HUES6 (cell line): ENCODE results near the gene ZNF8.
"Not testable (repeated sequence)": the region's sequence is repeated elsewhere in the genome, so short reads cannot be mapped to it uniquely, and the experiment has no call there.

ENCODE experiments used
- H3K27ac ChIP-seq: 2 replicates; pipeline ENCODE4 v1.7.0; 2013; ENCODE audit warnings: low read depth, mild to moderate bottlenecking, low read length, inconsistent platforms
- H3K27me3 ChIP-seq: 2 replicates; pipeline ENCODE4 v1.6.1; 2013; ENCODE audit warnings: low read length; ENCODE audit not compliant: control insufficient read depth, insufficient read depth
- H3K36me3 ChIP-seq: 2 replicates; pipeline ENCODE4 v1.6.1; 2013; ENCODE audit warnings: low read length; ENCODE audit not compliant: control insufficient read depth, insufficient read depth
- H3K4me1 ChIP-seq: 2 replicates; pipeline ENCODE4 v1.6.1; 2013; ENCODE audit warnings: low read length; ENCODE audit not compliant: control insufficient read depth, insufficient read depth
- H3K4me3 ChIP-seq: 2 replicates; pipeline ENCODE4 v1.5.1; 2013; ENCODE audit warnings: low read depth, low read length
- H3K9ac ChIP-seq: one replicate; pipeline ENCODE4 v1.6.1; 2013; ENCODE audit warnings: mild to moderate bottlenecking, low read length
- H3K9me3 ChIP-seq: 2 replicates; pipeline ENCODE4 v1.6.1; 2013; ENCODE audit warnings: low read depth, low read length; ENCODE audit not compliant: control insufficient read depth, insufficient read depth

ZNF8 gene

GRCh38 chr19:58336820-58337219 lies 58.1 kb downstream of the ZNF8 start:
- peaks cover 40% of the 10 kb centered on the region for H3K36me3 ChIP-seq
- H3K27ac ChIP-seq, result no peak overlapping the region

GRCh38 chr19:58338336-58338735 lies 59.6 kb downstream of the ZNF8 start:
- H3K36me3 ChIP-seq, result peaks cover 40% of the 10 kb centered on the region
- H3K27me3 ChIP-seq, result no peaks in the 10 kb centered on the region
- H3K9ac ChIP-seq, result no peak overlapping the region
- H3K4me1 ChIP-seq, result no peaks in the 10 kb centered on the region
- no peak overlapping the region for H3K4me3 ChIP-seq
- H3K27ac ChIP-seq, result no peak overlapping the region
- H3K9me3 ChIP-seq, result peaks cover 3% of the 10 kb centered on the region; the same call in 1 of the 2 replicates

More at GRCh38 chr19:58336820-58337219, 58.1 kb downstream of the ZNF8 start:
- Histone ChIP-seq H3K4me3 (no peak overlapping the region), H3K27me3 (no peaks in the 10 kb centered on the region), H3K9me3 (peaks cover 3% of the 10 kb centered on the region; the same call in 1 of the 2 replicates), H3K9ac (no peak overlapping the region), H3K4me1 (no peaks in the 10 kb centered on the region)

GRCh38 chr19:58338825-58339558 lies 60.2 kb downstream of the ZNF8 start:
- Histone ChIP-seq H3K36me3 (peaks cover 40% of the 10 kb centered on the region), H3K9ac (no peak overlapping the region), H3K4me3 (no peak overlapping the region), H3K27ac (no peak overlapping the region), H3K4me1 (no peaks in the 10 kb centered on the region), H3K27me3 (no peaks in the 10 kb centered on the region), H3K9me3 (peaks cover 3% of the 10 kb centered on the region; the same call in 1 of the 2 replicates)

- Histone ChIP-seq H3K27me3 (peaks cover 9% of the 10 kb centered on the region; the same call in 1 of the 2 replicates), H3K4me1 (no peaks in the 10 kb centered on the region), H3K36me3 (no peaks in the 10 kb centered on the region), H3K9me3 (no peaks in the 10 kb centered on the region), H3K9ac (no peak overlapping the region), H3K27ac (no peak overlapping the region), H3K4me3 (no peak overlapping the region)
Observed at GRCh38 chr19:58345558-58345957, 66.8 kb downstream of the ZNF8 start.

- H3K4me3 ChIP-seq, result peak overlapping the region; percentile 92
- no peaks in the 10 kb centered on the region; the same call in 1 of the 2 replicates for H3K36me3 ChIP-seq
- H3K27me3 ChIP-seq, result peaks cover 9% of the 10 kb centered on the region; the same call in 1 of the 2 replicates
- no peak overlapping the region for H3K27ac ChIP-seq
- H3K4me1 ChIP-seq, result no peaks in the 10 kb centered on the region
- H3K9me3 ChIP-seq, result no peaks in the 10 kb centered on the region
- H3K9ac ChIP-seq, result peak overlapping the region; percentile 61
Observed at GRCh38 chr19:58346961-58347929, 68.5 kb downstream of the ZNF8 start.

GRCh38 chr19:58348080-58348479 lies 69.3 kb downstream of the ZNF8 start:
- Histone ChIP-seq H3K9ac (peak overlapping the region; percentile 59), H3K4me3 (peak overlapping the region; percentile 92)
- not testable (repeated sequence) for H3K4me1 ChIP-seq, H3K27ac ChIP-seq, H3K36me3 ChIP-seq, H3K9me3 ChIP-seq, H3K27me3 ChIP-seq

GRCh38 chr19:58349590-58349989 lies 70.8 kb downstream of the ZNF8 start:
- Histone ChIP-seq H3K4me3 (no peak overlapping the region), H3K9ac (no peak overlapping the region), H3K9me3 (no peaks in the 10 kb centered on the region)

GRCh38 chr19:58350001-58350861 lies 71.5 kb downstream of the ZNF8 start:
- H3K4me3 ChIP-seq, result no peak overlapping the region
- no peaks in the 10 kb centered on the region for H3K4me1 ChIP-seq
- no peaks in the 10 kb centered on the region; the same call in 1 of the 2 replicates for H3K36me3 ChIP-seq
- H3K9ac ChIP-seq, result no peak overlapping the region
- H3K27me3 ChIP-seq, result peaks cover 9% of the 10 kb centered on the region; the same call in 1 of the 2 replicates
- no peak overlapping the region for H3K27ac ChIP-seq
- H3K9me3 ChIP-seq, result no peaks in the 10 kb centered on the region

More at GRCh38 chr19:58349590-58349989, 70.8 kb downstream of the ZNF8 start:
- Histone ChIP-seq H3K36me3 (no peaks in the 10 kb centered on the region; the same call in 1 of the 2 replicates), H3K4me1 (no peaks in the 10 kb centered on the region), H3K27ac (no peak overlapping the region), H3K27me3 (peaks cover 9% of the 10 kb centered on the region; the same call in 1 of the 2 replicates)

- H3K4me3 ChIP-seq, result no peak overlapping the region
- no peaks in the 10 kb centered on the region for H3K9me3 ChIP-seq
- H3K27me3 ChIP-seq, result peaks cover 9% of the 10 kb centered on the region; the same call in 1 of the 2 replicates
- H3K9ac ChIP-seq, result no peak overlapping the region
- no peak overlapping the region for H3K27ac ChIP-seq
- no peaks in the 10 kb centered on the region for H3K4me1 ChIP-seq
- no peaks in the 10 kb centered on the region; the same call in 1 of the 2 replicates for H3K36me3 ChIP-seq
Observed at GRCh38 chr19:58350871-58351557, 72.3 kb downstream of the ZNF8 start.

GRCh38 chr19:58351558-58351878 lies 72.8 kb downstream of the ZNF8 start:
- H3K9me3 ChIP-seq, result no peaks in the 10 kb centered on the region
- no peaks in the 10 kb centered on the region; the same call in 1 of the 2 replicates for H3K36me3 ChIP-seq
- H3K4me1 ChIP-seq, result no peaks in the 10 kb centered on the region
- peaks cover 7% of the 10 kb centered on the region; the same call in 1 of the 2 replicates for H3K27me3 ChIP-seq
- H3K9ac ChIP-seq, result no peak overlapping the region
- H3K4me3 ChIP-seq, result no peak overlapping the region
- no peak overlapping the region for H3K27ac ChIP-seq
